HEK293T (cell line): ENCODE results near the gene SHH.

ENCODE experiments used
- CTCF ChIA-PET: fragments of 350-600 bp; formaldehyde crosslinking; extraction: SDS; loops from one replicate; lab custom pipeline; 2021; ENCODE audit warnings: antibody characterized with exemption, inconsistent platforms; lab: Yijun Ruan, JAX
- POLR2A ChIA-PET: fragments of 350-600 bp; formaldehyde crosslinking; extraction: SDS; loops from one replicate; lab custom pipeline; 2020; ENCODE audit warnings: antibody characterized with exemption, inconsistent platforms; lab: Yijun Ruan, JAX
- DNase-seq: peaks from one replicate; pipeline ENCODE4 v3.0.0; 2012; ENCODE audit warnings: mixed read lengths; ENCODE audit errors: extremely low spot score
- ARNT ChIP-seq: fragments of 450-650 bp; IDR thresholded peaks from 2 replicates; pipeline ENCODE4 v1.6.1; 2017; ENCODE audit warnings: mild to moderate bottlenecking
- BHLHE40 ChIP-seq: fragments of 450-650 bp; IDR thresholded peaks from 2 replicates; pipeline ENCODE4 v1.6.1; 2016; ENCODE audit warnings: mild to moderate bottlenecking, moderate library complexity, borderline replicate concordance
- CTBP1 ChIP-seq: fragments of 450-650 bp; IDR thresholded peaks from 2 replicates; pipeline ENCODE4 v1.6.1; 2016; ENCODE audit warnings: borderline replicate concordance
- ELF4 ChIP-seq: fragments of 450-650 bp; IDR thresholded peaks from 2 replicates; pipeline ENCODE4 v1.6.1; 2017; ENCODE audit warnings: antibody characterized with exemption
- FOXA1 ChIP-seq: fragments of 450-650 bp; IDR thresholded peaks from 2 replicates; pipeline ENCODE4 v1.6.1; 2016; ENCODE audit warnings: mild to moderate bottlenecking
- FOXK2 ChIP-seq: fragments of 450-650 bp; IDR thresholded peaks from 2 replicates; pipeline ENCODE4 v1.6.1; 2016; ENCODE audit warnings: mild to moderate bottlenecking
- FOXM1 ChIP-seq: fragments of 450-650 bp; IDR thresholded peaks from 2 replicates; pipeline ENCODE4 v1.6.1; 2017; ENCODE audit warnings: mild to moderate bottlenecking, borderline replicate concordance
- HDGF ChIP-seq: fragments of 450-650 bp; IDR thresholded peaks from 2 replicates; pipeline ENCODE4 v1.6.1; 2017; ENCODE audit warnings: antibody characterized with exemption, borderline replicate concordance
- L3MBTL2 ChIP-seq: fragments of 450-650 bp; conservative IDR thresholded peaks from 2 replicates; pipeline ENCODE4 v1.6.1; 2016; ENCODE audit warnings: mild to moderate bottlenecking
- LEF1 ChIP-seq: fragments of 450-650 bp; IDR thresholded peaks from 2 replicates; pipeline ENCODE4 v1.6.1; 2017; ENCODE audit warnings: mild to moderate bottlenecking, borderline replicate concordance
- NFRKB ChIP-seq: fragments of 450-650 bp; IDR thresholded peaks from 2 replicates; pipeline ENCODE4 v1.6.1; 2016; ENCODE audit warnings: mild to moderate bottlenecking, moderate library complexity
- PKNOX1 ChIP-seq: fragments of 450-650 bp; IDR thresholded peaks from 2 replicates; pipeline ENCODE4 v1.6.1; 2016
- SP1 ChIP-seq: fragments of 450-650 bp; IDR thresholded peaks from 2 replicates; pipeline ENCODE4 v1.6.1; 2017
- SUZ12 ChIP-seq: fragments of 450-650 bp; IDR thresholded peaks from 2 replicates; pipeline ENCODE4 v1.6.1; 2016; ENCODE audit warnings: mild to moderate bottlenecking
- TARDBP ChIP-seq: fragments of 450-650 bp; IDR thresholded peaks from 2 replicates; pipeline ENCODE4 v1.6.1; 2016
- ZNF384 ChIP-seq: fragments of 450-650 bp; IDR thresholded peaks from 2 replicates; pipeline ENCODE4 v1.6.1; 2016

Gene SHH

GRCh38 chr7:155847821-155848435, 35.7 kb upstream of the SHH start:
- no peak for DNase-seq
- ChIA-PET POLR2A (no interaction called here), CTCF (no interaction called here)
- TF ChIP-seq SUZ12 (no peak), FOXK2 (no peak), FOXM1 (no peak), ZNF384 (no peak), TARDBP (no peak), SP1 (no peak), CTBP1 (no peak), L3MBTL2 (no peak), ELF4 (no peak), NFRKB (no peak), HDGF (no peak), LEF1 (no peak), ARNT (no peak), PKNOX1 (no peak), FOXA1 (no peak), BHLHE40 (no peak)

- no peak for DNase-seq
- TF ChIP-seq ELF4 (no peak), ZNF384 (no peak), FOXM1 (no peak)
- ChIA-PET CTCF (interaction anchor here (0.5 kb wide), 1 partner anchor 902 kb away, joined by 3 read pairs; no protein-coding TSS in a partner anchor), POLR2A (no interaction called here)
Observed at GRCh38 chr7:155846936-155847335, 34.7 kb upstream of the SHH start.

- POLR2A ChIA-PET: no interaction called here
- CTCF ChIA-PET: no interaction called here
- TF ChIP-seq SUZ12 (no peak), FOXA1 (no peak), TARDBP (no peak), ELF4 (no peak), FOXK2 (no peak), SP1 (no peak), CTBP1 (no peak)
- DNase-seq: no peak
Observed at GRCh38 chr7:155846156-155846555, 33.9 kb upstream of the SHH start.

GRCh38 chr7:155845226-155845625, 33.0 kb upstream of the SHH start:
- DNase-seq: no peak
- ChIA-PET CTCF (no interaction called here), POLR2A (no interaction called here)
- TF ChIP-seq FOXK2 (no peak), HDGF (no peak), SUZ12 (no peak), SP1 (no peak), L3MBTL2 (no peak), TARDBP (no peak), LEF1 (no peak), BHLHE40 (no peak), ZNF384 (no peak), NFRKB (no peak), ARNT (no peak), PKNOX1 (no peak), FOXA1 (no peak), FOXM1 (no peak), CTBP1 (no peak), ELF4 (no peak)

GRCh38 chr7:155844526-155844925, 32.3 kb upstream of the SHH start:
- CTCF ChIA-PET: interaction anchor here (0.6 kb wide), 1 partner anchor 17 kb away, joined by 4 read pairs; no protein-coding TSS in a partner anchor
- TF ChIP-seq NFRKB: no peak
- TF ChIP-seq FOXK2: no peak
- TF ChIP-seq FOXA1: no peak
- no peak for TF ChIP-seq ZNF384
- no peak for TF ChIP-seq ELF4
- no peak for TF ChIP-seq L3MBTL2
- TF ChIP-seq HDGF: no peak
- no peak for TF ChIP-seq SP1
- no peak for TF ChIP-seq PKNOX1
- no peak for TF ChIP-seq BHLHE40
- no peak for TF ChIP-seq ARNT
- POLR2A ChIA-PET: no interaction called here
- no peak for DNase-seq

GRCh38 chr7:155844019-155844453, 31.8 kb upstream of the SHH start:
- CTCF ChIA-PET: interaction anchor here (0.6 kb wide), 1 partner anchor 16 kb away, joined by 4 read pairs; no protein-coding TSS in a partner anchor
- POLR2A ChIA-PET: no interaction called here
- DNase-seq: no peak
- no peak for TF ChIP-seq SUZ12
- TF ChIP-seq FOXA1: no peak
- TF ChIP-seq FOXK2: no peak
- no peak for TF ChIP-seq HDGF
- TF ChIP-seq L3MBTL2: no peak
- no peak for TF ChIP-seq NFRKB
- TF ChIP-seq SP1: no peak
- TF ChIP-seq FOXM1: no peak
- TF ChIP-seq ARNT: no peak
- TF ChIP-seq ELF4: no peak
- no peak for TF ChIP-seq LEF1
- TF ChIP-seq BHLHE40: no peak
- TF ChIP-seq PKNOX1: no peak
- TF ChIP-seq TARDBP: no peak
- TF ChIP-seq ZNF384: no peak
- no peak for TF ChIP-seq CTBP1
